Activated T-cell treated with anti-CD3 and anti-CD28 coated beads, Interleukin-2, amount 50 U/mL, for 4 hours (primary cell): ENCODE data around the gene PRRC1. TPM values are rescaled to one million over a fixed set of nuclear protein-coding genes. Genes with fewer than 3 reads are reported as not detected.

ENCODE experiments used
- ATAC-seq, 2 donors: fragments of 200-7000 bp; cut with Tn5 transposase; one replicate each; pipeline ENCODE4 v1.10.0; 2021
- DNase-seq: peaks from one replicate; pipeline ENCODE4 v3.0.0-alpha.2; 2020
- H3K27me3 Mint-ChIP-seq: one replicate; pipeline ENCODE4 v1.8.0; 2021; ENCODE audit warnings: low read depth, mixed read lengths
- H3K36me3 Mint-ChIP-seq: one replicate; pipeline ENCODE4 v1.8.0; 2022; ENCODE audit warnings: mixed read lengths; ENCODE audit not compliant: insufficient read depth
- H3K4me1 Mint-ChIP-seq: one replicate; pipeline ENCODE4 v1.8.0; 2021; ENCODE audit warnings: low read depth, mixed read lengths
- H3K4me3 Mint-ChIP-seq: one replicate; pipeline ENCODE4 v1.8.0; 2021; ENCODE audit warnings: mild to moderate bottlenecking, moderate library complexity, mixed read lengths
- H3K9me3 Mint-ChIP-seq: one replicate; pipeline ENCODE4 v1.8.0; 2021; ENCODE audit warnings: mixed read lengths
- total RNA-seq, 3 donors: library from RNA; stranded (reverse); gene quantifications; one replicate each; pipeline ENCODE4 v1.2.1, GENCODE V29; 2021

The PRRC1 gene
- 10 to 100 TPM; 39.7 to 45.1 (median 43.5) TPM for total RNA-seq

GRCh38 chr5:127517480-127518318 lies at the start of gene PRRC1:
TSS of gene PRRC1 (plus strand) at chr5:127517640. CDS start at chr5:127523480, 5,840 bp downstream.
- Mint-ChIP-seq H3K9me3 (peaks cover 14% of the 10 kb centered on the region), H3K27me3 (peaks cover 7% of the 10 kb centered on the region), H3K36me3 (peaks cover 27% of the 10 kb centered on the region), H3K4me1 (peaks cover 33% of the 10 kb centered on the region), H3K4me3 (peak within 1 kb of the TSS; percentile 85)
- ATAC-seq (peak; percentile 98), DNase-seq (peak; percentile 78)

- ATAC-seq (no peak), DNase-seq (no peak)
- Mint-ChIP-seq H3K36me3 (no peaks in the 10 kb centered on the region), H3K4me1 (no peaks in the 10 kb centered on the region), H3K9me3 (no peaks in the 10 kb centered on the region), H3K4me3 (no peak overlapping the region), H3K27me3 (peaks cover 12% of the 10 kb centered on the region)
These were observed 46.2 kb upstream of the PRRC1 start for GRCh38 chr5:127471211-127471610.

- no peak for DNase-seq
- ATAC-seq, result no peak
- H3K36me3 Mint-ChIP-seq, result no peaks in the 10 kb centered on the region
- H3K4me3 Mint-ChIP-seq, result no peak overlapping the region
- H3K27me3 Mint-ChIP-seq, result peaks cover 15% of the 10 kb centered on the region
- H3K4me1 Mint-ChIP-seq, result no peaks in the 10 kb centered on the region
- no peaks in the 10 kb centered on the region for H3K9me3 Mint-ChIP-seq
These were observed 44.7 kb upstream of the PRRC1 start for GRCh38 chr5:127472700-127473099.

- no peaks in the 10 kb centered on the region for H3K36me3 Mint-ChIP-seq
- DNase-seq, result no peak
- H3K4me3 Mint-ChIP-seq, result no peak overlapping the region
- ATAC-seq, result no peak
- peaks cover 9% of the 10 kb centered on the region for H3K27me3 Mint-ChIP-seq
- H3K9me3 Mint-ChIP-seq, result no peaks in the 10 kb centered on the region
- no peaks in the 10 kb centered on the region for H3K4me1 Mint-ChIP-seq
These were observed 31.0 kb upstream of the PRRC1 start for GRCh38 chr5:127486471-127486870.

GRCh38 chr5:127492854-127493738 lies 24.3 kb upstream of the PRRC1 start:
- ATAC-seq, result peak in 1 of 2 donors; percentile 46
- Mint-ChIP-seq H3K4me1 (no peaks in the 10 kb centered on the region), H3K9me3 (no peaks in the 10 kb centered on the region), H3K36me3 (no peaks in the 10 kb centered on the region), H3K4me3 (no peak overlapping the region), H3K27me3 (peaks cover 13% of the 10 kb centered on the region)
- no peak for DNase-seq

- H3K27me3 Mint-ChIP-seq, result peaks cover 10% of the 10 kb centered on the region
These were observed 18.9 kb upstream of the PRRC1 start for GRCh38 chr5:127498548-127498947.

GRCh38 chr5:127505905-127506304 lies 11.5 kb upstream of the PRRC1 start:
- Mint-ChIP-seq H3K27me3 (peaks cover 5% of the 10 kb centered on the region), H3K4me1 (no peaks in the 10 kb centered on the region), H3K36me3 (no peaks in the 10 kb centered on the region), H3K4me3 (no peak overlapping the region), H3K9me3 (no peaks in the 10 kb centered on the region)
- DNase-seq, result no peak
- no peak for ATAC-seq

More at GRCh38 chr5:127498548-127498947, 18.9 kb upstream of the PRRC1 start:
- ATAC-seq, result no peak
- no peaks in the 10 kb centered on the region for H3K9me3 Mint-ChIP-seq
- no peaks in the 10 kb centered on the region for H3K4me1 Mint-ChIP-seq
- H3K4me3 Mint-ChIP-seq, result no peak overlapping the region
- H3K36me3 Mint-ChIP-seq, result no peaks in the 10 kb centered on the region
- no peak for DNase-seq

- ATAC-seq (no peak), DNase-seq (no peak)
- Mint-ChIP-seq H3K27me3 (peaks cover 6% of the 10 kb centered on the region), H3K4me3 (no peak overlapping the region), H3K9me3 (no peaks in the 10 kb centered on the region), H3K36me3 (no peaks in the 10 kb centered on the region), H3K4me1 (no peaks in the 10 kb centered on the region)
These were observed 10.8 kb upstream of the PRRC1 start for GRCh38 chr5:127506616-127507015.

GRCh38 chr5:127508644-127509373 lies 8.6 kb upstream of the PRRC1 start:
- Mint-ChIP-seq H3K9me3 (no peaks in the 10 kb centered on the region), H3K27me3 (peaks cover 13% of the 10 kb centered on the region), H3K4me1 (no peaks in the 10 kb centered on the region), H3K4me3 (no peak overlapping the region), H3K36me3 (no peaks in the 10 kb centered on the region)
- ATAC-seq, result no peak
- no peak for DNase-seq

- no peaks in the 10 kb centered on the region for H3K9me3 Mint-ChIP-seq
- H3K27me3 Mint-ChIP-seq, result peaks cover 19% of the 10 kb centered on the region
- no peak for ATAC-seq
- no peak overlapping the region for H3K4me3 Mint-ChIP-seq
- H3K36me3 Mint-ChIP-seq, result no peaks in the 10 kb centered on the region
- H3K4me1 Mint-ChIP-seq, result peaks cover 6% of the 10 kb centered on the region
- no peak for DNase-seq
These were observed 4.0 kb upstream of the PRRC1 start for GRCh38 chr5:127513408-127513970.

- H3K36me3 Mint-ChIP-seq, result peaks cover 7% of the 10 kb centered on the region
- peaks cover 17% of the 10 kb centered on the region for H3K27me3 Mint-ChIP-seq
- no peaks in the 10 kb centered on the region for H3K9me3 Mint-ChIP-seq
- no peak for DNase-seq
- ATAC-seq, result no peak
- peaks cover 19% of the 10 kb centered on the region for H3K4me1 Mint-ChIP-seq
- no peak overlapping the region for H3K4me3 Mint-ChIP-seq
These were observed 2.6 kb upstream of the PRRC1 start for GRCh38 chr5:127514816-127515215.

- DNase-seq (no peak), ATAC-seq (no peak)
- H3K27me3 Mint-ChIP-seq, result peaks cover 17% of the 10 kb centered on the region
- peaks cover 3% of the 10 kb centered on the region for H3K9me3 Mint-ChIP-seq
- no peak overlapping the region for H3K4me3 Mint-ChIP-seq
- H3K4me1 Mint-ChIP-seq, result peaks cover 25% of the 10 kb centered on the region
- peaks cover 15% of the 10 kb centered on the region for H3K36me3 Mint-ChIP-seq
These were observed 1.6 kb upstream of the PRRC1 start for GRCh38 chr5:127515693-127516440.

GRCh38 chr5:127517110-127517479 lies 345 bp upstream of the PRRC1 start:
- DNase-seq, result no peak

More at GRCh38 chr5:127517110-127517479, 345 bp upstream of the PRRC1 start:
- H3K9me3 Mint-ChIP-seq, result peaks cover 14% of the 10 kb centered on the region
- H3K36me3 Mint-ChIP-seq, result peaks cover 24% of the 10 kb centered on the region
- peaks cover 33% of the 10 kb centered on the region for H3K4me1 Mint-ChIP-seq
- H3K27me3 Mint-ChIP-seq, result peaks cover 9% of the 10 kb centered on the region
- H3K4me3 Mint-ChIP-seq, result peak overlapping the region; percentile 82
- peak in 1 of 2 donors; percentile 36 for ATAC-seq
